Frontal cortex (tissue), 4 donors: ENCODE data around the gene SSU72. TPM values are rescaled to one million over a fixed set of nuclear protein-coding genes. Genes with fewer than 3 reads are reported as not detected.
"Not testable (repeated sequence)": the region's sequence is repeated elsewhere in the genome, so short reads cannot be mapped to it uniquely, and the experiment has no call there.

Source experiments
- DNase-seq, 2 donors: peaks; one replicate each; pipeline ENCODE4 v3.0.0; 2012; ENCODE audit warnings: low spot score in 2 of 2
- FAIRE-seq: peaks from 2 replicates; lab custom pipeline; 2012; peaks lifted over from hg19 to GRCh38; lab: Jason Lieb, UNC
- total RNA-seq: library from RNA; depleted of rRNA; stranded (reverse); fragments of >200 nt; gene quantifications from one replicate; pipeline ENCODE4 v1.2.3, GENCODE V29; 2014
- donor health status: control.
- donor health status: control.
- donor health status: control.

Gene SSU72
- total RNA-seq, 1 donor from 2014 or later: 34.2 TPM

DNA sequence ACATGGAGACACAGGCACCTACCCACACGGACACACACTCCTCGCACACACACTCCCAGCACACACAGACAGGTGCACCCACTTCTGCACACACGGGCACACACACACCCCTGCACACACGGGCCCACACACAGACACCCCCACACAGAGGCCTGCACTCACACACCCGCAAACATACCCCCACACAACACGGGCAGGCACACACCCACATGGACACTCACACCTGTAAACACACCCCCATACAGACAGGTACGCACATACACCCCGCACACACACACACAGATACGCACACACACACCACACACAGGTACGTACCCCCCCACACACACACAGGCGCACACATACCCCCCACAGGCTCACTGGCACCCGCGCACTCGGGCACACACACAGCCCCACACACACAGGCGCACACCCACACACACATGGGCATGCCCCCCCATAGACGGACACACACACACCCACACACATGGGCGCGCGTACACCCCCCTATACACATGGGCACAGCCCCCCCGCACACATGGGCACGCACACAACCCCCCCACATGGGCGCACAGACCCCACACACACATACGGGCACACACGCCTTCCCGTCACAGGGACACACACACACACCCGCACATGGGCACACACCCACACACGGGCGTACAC is 56.6 kb downstream of the SSU72 start:
- FAIRE-seq (no peak), DNase-seq (no peak)

DNA sequence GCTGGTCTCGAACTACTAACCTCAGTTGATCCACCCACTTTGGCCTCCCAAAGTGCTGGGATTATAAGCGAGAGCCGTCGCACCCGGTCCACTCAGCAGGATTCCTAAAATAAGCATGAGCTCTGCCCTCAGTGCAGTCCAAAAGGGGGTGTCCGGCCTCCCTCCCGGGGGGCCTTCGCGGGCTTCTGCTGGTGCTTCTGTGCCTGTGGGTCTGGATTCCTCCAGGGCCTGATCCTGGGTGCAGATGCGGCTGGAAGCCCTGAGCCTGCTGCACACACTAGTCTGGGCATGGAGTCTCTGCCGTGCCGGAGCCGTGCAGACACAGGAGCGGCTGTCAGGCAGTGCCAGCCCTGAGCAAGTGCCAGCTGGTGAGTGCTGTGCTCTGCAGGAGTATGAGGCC is 57.7 kb downstream of the SSU72 start:
- not testable (repeated sequence) for DNase-seq, FAIRE-seq

DNA sequence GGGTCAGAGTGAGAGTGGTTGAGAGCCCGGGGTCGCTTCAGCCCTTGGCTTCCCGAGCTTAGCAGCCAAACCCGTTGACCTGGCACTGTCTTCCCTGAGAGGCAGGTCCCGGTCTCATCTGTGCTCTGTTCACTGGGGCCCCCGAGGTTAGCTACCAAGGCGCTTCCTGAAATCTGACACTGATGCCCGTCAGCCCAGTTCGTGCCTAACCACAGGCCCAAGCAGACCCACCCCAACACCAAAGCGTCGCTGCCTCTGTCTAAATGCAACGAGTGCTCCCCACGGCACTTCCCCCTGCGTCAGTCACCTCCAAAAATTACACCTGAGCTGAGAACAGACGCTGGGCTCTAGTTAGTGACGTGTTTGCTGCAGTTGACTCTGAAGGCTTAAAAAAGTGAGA is 60.3 kb downstream of the SSU72 start:
- DNase-seq, FAIRE-seq: not testable (repeated sequence)

DNA sequence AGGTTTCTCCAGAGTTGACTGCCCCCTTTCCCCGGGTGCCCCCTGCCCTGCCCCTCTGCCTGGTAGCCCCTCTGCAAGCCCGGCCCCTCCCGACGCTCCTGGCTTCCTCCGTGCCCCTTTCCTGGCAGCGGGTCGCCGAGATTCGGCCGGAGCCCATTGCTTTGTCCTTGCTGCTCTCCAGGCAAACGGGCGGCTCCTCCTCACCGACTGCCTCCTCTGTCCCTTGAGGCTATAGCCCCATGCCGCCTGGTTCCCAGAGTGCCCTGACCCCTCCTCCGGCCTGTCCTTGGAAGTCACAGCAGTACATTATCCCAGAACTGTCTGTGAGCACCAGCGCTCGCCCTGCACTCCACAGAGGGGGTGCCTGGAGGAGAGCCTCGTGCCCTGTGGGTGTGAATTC is 61.0 kb downstream of the SSU72 start:
- FAIRE-seq, DNase-seq: not testable (repeated sequence)

DNA sequence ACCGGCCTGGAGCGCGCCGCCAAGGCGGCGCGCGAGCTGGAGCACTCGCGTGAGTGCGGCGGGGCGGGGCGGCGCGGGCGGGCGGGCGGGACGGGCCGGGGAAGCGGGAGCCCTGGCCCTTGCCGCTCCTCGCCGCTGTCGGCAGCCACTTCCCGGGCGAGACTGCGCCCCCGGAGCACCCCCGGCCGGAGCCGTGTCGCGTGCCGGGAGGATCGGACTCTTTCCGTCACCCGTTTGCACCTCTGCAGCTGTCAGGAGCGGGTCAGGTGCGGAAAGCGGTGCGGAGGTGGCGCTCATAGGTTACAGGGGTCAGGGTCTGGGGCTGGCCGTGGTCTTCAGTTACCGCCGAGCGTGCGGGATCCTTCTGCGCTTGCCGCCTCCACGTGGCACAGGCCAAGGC is 62.2 kb downstream of the SSU72 start:
- DNase-seq, FAIRE-seq: not testable (repeated sequence)

DNA sequence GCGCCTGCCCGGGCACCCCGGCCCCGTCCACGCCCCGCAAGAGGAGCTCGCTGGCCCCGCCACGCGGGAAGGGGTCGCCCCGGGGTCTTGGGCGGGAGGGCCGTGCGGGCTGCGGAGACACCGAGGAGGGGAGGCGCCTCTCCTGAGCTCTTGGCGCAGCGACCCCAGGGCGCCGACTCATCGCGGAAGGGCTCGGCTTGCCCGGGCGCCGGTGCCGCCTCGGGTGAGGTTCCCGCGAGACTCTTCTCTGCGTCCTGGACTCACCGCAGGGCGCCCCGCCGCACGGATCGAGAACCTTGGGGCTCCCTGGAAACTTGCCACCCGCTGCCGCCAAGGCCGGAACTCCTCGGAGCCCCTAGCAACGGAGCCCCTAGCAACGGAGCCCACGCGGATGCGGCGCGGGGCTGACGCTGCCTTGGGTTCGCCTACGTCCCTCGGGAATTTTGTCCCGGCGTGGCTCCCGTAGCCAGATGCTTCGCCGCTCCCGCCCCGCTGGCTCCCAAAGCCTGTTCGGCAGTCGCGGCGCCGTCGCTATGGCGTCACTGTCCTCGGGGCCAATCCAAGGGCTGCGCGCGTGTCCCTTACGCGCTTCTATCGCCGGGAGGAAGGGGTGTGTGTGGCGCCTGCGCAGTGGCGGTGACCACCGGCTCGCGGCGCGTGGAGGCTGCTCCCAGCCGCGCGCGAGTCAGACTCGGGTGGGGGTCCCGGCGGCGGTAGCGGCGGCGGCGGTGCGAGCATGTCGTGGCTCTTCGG is 63.0 kb downstream of the SSU72 start, which contains the start of gene ATAD3A:
Gene ATAD3A, plus strand, starts transcription at position 630 of the 753 bp plus-strand sequence. Its CDS starts 107 bp downstream, at position 737.
- no peak for FAIRE-seq
- DNase-seq: peak; percentile 99 to 100

DNA sequence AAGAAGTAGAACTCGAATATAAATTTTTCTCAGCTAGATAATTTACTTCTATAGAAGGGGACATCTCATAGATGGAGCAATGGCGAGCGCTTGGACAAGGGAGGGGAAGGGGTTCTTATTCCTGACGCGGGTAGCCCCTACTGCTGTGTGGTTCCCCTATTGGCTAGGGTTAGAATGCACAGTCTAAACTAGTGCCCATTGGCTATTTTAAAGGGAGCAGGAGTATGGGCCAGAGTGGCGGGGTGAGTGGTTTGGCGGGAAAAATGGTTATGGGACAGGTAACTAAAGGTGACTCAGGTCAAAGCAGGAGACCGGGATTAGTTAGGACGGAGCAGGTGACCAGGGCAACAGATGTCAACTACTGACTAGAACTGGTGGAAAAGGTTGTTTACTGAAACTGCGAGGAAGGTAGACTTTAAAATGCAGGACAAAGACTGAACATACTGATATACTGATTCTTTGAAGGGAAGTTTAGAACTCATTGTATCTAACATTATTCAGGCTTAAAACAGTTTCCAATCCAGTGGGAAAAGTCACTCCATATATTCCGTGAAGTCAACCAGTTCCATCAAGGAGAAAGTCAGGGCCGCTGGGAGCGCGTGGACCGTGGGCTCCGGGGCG is 63.6 kb downstream of the SSU72 start:
- DNase-seq: no peak
- no peak for FAIRE-seq

DNA sequence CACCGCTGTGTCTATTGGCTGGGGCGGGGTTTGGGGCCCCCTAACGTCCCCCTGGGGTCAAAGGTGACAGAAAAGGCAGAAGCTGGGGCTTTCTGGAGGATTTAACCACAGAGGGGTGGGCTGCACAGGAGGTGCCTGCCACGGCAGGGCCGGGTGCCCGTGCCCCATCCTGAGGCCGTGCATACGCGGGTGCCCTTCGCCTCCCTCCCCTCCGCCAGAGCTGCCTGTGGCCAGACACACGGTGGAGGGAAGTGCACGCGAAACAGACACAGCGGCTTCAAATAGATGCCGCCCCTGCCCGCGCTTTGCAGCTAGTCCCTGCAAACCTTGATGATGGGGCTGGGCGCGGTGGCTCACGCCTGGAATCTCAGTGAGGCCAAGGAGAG is 65.2 kb downstream of the SSU72 start:
- not testable (repeated sequence) for FAIRE-seq, DNase-seq

DNA sequence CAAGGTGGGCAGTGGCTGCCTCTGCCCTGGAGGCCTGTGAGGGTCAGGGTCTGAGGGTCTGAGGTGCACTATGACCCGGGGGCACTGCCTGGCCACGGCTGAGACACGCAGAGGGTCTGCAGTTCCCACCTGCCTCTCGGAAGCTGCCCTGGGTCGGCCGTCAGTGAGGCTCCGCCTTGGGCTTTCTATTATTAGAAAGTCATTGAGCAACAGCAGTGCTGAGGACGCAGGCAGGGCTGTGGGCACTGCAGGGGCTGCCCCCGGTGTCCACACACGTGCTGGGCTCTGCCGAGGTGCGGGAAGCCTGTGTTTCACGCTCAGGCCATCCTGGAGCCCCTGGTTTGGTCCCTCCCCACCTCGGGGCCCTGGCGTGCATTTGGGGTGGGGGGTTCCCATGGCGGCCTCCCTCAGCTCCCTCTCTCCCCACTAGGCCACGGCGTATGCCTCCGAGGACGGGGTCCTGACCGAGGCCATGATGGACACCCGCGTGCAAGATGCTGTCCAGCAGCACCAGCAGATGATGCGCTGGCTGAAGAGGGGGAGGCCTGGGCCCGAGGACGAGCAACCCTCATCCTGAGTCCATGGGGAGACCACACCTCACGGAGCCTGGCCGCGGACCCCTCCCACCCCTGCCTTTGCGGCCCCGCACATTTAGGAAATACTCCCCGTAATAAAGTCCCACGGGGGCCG is 65.7 kb downstream of the SSU72 start:
- not testable (repeated sequence) for DNase-seq, FAIRE-seq

DNA sequence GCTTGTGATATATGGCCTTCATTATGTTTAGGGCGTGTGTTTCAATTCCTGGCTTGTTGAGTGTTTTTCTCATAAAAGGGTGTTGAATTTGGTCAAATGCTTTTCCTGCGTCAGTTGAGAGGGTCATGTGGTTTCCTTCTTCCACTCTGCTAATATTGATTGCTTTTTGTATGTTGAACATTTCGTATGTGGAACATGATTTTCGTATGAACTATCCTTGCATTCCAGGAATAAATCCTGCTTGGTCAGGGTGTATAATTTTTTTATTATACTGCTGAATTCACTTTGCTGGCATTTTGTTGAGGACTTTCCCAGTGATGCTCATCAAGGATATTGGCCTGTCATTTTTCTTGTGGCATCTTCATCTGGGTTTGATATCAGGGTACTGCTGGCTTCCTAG is 67.4 kb downstream of the SSU72 start:
- DNase-seq (no peak), FAIRE-seq (no peak)

DNA sequence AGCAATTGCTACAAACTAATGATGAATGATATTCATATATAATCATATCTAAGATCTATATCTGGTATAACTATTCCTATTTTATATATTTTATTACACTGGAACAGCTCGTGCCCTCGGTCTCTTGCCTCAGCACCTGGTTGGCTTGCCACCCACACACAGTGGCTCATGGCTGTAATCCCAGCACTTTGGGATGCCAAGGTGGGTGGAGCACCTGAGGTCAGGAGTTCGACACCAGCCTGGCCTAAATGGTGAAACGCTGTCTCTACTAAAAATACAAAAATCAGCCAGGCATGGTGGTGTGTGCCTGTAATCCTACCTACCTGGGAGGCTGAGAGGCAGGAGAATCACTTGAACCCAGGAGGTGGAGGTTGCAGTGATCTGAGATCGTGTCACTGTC is 68.9 kb downstream of the SSU72 start:
- not testable (repeated sequence) for DNase-seq, FAIRE-seq

DNA sequence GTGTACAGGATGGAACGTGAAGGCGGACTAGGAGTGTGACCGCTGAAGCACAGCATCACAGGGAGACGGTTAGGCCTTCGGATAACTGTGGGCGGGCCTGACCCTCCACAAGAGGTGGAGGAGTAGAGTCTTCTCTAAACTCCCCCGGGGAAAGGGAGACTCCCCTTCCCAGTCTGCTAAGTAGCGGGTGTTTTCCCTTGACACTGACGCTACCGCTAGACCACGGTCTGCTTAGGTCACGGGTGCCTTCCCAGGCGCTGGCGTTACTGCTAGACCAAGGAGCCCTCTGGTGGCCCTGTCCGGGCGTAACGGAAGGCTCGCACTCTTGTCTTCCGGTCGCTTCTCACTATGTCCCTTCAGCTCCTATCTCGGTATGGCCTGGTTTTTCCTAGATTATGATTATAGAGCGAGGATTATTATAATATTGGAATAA is 69.3 kb downstream of the SSU72 start:
- DNase-seq, FAIRE-seq: not testable (repeated sequence)

DNA sequence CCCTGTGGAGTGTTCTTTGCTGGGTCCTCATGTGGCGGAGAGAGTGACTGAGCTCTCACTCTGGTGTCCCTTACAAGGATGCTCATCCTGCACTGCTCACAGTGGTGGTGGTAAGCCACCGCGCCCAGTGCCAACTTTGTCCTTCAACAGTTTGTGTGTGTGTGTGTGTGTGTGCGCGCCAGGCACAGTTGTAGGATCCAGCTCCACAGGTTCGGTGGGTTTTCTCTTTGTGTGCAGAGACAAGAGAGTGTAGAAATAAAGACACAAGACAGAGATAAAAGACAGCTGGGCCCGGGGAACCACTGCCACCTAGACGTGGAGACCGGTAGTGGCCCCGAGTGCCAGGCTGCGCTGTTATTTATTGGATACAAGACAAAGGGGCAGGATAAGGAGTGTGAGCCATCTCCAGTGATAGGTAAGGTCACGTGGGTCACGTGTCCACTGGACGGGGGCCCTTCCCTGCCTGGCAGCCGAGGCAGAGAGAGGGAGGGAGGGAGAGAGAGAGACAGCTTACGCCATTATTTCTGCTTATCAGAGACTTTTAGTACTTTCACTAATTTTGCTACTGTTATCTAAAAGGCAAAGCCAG is 69.8 kb downstream of the SSU72 start:
- not testable (repeated sequence) for FAIRE-seq, DNase-seq

DNA sequence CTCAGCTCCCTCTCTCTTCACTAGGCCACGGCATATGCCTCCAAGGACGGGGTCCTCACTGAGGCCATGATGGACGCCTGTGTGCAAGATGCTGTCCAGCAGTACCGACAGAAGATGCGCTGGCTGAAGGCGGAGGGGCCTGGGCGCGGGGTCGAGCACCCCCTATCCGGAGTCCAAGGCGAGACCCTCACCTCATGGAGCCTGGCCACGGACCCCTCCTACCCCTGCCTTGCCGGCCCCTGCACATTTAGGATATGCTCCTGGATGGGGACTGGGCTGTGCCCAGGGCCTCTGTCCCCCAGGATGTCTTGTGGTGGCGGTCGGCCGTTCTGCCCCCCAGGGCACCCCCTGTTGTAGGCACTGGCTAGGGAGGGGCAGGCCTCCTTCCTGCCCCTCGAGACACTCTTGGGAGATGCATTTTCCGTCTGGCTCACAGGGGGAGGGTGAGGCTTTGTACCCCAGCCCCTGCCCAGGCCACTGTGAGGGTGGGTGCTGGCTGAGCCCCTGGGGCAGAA is 79.1 kb downstream of the SSU72 start:
- not testable (repeated sequence) for FAIRE-seq, DNase-seq

DNA sequence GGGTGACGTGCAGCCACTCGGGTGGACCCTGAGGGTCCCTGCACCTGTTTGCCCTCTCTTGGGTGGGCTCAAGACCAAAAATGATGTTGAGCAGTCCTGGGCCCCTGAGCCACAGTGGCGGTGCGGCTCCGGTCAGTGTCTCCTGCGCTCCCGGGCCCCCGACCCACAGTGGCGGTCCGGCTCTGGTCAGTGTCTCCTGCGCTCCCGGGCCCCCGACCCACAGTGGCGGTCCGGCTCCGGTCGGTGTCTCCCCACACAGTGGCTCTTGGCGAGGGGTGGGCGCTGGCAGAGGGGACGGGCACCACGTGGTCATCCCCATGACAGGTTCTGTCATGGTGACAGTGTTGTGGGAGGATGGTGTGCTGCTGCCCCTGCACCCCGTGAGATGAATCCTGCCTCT is 80.4 kb downstream of the SSU72 start:
- not testable (repeated sequence) for FAIRE-seq, DNase-seq
